GM19463 (cell line): ENCODE results near the gene MED28.

ENCODE experiments used
- ATAC-seq: cut with Tn5 transposase; IDR thresholded peaks from one replicate; pipeline ENCODE4 v1.9.1; 2021; ENCODE audit warnings: mild to moderate bottlenecking, moderate library complexity; ENCODE audit not compliant: unreplicated experiment

MED28 gene

DNA sequence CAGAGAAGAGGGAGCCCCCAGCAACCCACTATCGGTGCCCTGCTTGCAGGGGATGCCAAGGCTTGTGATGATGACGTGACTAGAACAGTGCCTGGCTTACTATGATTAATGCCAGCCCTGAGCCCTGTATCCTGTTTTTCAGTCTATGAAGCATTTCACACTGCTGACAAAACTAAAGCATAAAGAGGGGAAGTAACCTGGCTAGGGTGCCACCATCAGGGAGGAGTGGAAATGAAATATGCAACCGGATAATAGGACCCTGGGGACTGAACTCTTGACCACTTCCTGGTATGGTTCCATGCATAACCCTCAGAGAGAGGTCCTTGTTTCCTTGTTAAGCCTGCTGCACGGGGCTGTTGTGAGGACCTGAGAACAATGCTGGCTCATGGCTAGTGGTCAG is 50.3 kb downstream of the MED28 start:
- ATAC-seq = peak; percentile 75

DNA sequence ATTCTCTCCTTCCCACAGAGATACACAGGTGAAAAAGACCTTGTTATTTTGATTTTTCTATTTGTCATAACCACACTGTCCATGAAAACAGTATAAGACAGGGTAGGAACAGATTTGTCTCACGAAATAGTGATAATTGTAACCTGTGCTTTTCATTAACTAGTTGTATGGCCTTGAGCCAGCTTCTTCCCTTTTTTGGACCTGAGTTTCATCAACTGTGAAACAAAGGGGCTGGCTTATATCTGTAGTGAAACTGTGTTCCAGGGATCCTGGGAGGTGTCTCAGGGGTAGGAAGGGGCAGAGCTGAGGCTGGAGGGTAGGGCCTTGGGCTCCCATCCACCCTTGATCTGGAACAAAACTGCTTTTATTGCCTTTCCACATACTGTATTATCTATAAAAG is 50.9 kb downstream of the MED28 start:
- ATAC-seq = peak; percentile 34

DNA sequence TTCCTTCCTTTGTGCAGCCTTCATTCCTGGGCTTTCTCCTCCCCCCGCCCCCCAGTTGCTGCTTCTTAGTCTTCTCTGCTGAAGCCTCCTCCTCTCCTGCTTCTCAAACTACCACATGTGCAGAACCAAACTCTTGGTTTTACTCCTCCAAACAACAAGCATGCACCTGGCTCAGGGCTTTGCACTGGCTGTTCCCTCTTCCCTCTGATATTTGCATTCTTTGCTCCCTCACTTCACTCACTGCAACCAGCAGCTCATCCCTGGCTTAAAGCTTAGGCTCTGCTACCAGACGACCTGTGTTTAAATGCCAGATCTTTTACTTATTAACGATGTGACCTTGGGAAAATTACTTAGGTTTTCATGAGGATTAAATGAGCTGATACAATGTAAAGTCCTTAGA is 51.4 kb downstream of the MED28 start:
- ATAC-seq = no peak

DNA sequence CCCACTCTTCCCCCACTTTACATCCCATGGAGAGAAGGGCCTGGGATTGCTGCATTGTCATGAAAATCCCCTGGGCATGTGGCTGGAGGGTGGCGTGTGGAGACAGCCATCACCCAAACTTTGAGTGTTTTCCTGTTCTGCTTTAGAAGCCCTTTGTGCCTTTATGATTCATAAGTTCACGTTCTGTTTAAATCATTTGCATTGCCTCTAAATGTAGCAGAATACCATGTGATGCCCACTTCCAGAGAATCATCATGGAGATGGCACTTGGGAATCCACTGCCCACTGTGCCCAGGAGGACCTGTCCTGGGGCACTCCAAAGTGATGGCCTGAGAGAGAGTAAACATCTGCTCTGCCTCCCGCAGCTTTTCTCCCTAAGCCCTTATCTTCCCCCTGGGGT is 52.8 kb downstream of the MED28 start:
- no peak for ATAC-seq

DNA sequence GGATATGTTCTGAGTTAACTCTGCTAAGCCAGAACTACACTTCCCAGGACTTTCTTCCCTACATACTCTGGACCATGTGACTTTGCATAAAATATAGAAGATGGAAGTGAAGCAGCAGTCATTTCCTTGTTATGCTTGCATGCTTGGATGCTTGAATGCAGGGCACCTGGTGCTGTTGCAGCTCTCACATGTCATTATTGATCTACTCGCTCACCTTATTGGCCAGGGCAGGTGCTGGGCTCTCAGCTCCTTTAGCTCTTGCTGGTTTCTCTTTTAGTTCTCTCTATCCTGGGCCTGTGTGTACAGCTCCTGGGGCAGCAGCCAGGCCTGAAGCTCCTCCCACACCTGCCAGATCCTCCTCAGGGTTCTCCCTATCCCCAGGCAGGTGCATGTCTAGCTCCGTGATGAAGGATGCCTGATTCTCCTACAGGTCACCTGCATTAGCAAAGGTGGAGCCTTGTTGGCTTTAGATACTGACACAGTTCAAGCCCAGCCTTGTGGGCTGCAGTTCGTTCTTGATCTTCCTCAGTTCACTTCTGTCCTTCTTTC is 53.3 kb downstream of the MED28 start:
- ATAC-seq = no peak

DNA sequence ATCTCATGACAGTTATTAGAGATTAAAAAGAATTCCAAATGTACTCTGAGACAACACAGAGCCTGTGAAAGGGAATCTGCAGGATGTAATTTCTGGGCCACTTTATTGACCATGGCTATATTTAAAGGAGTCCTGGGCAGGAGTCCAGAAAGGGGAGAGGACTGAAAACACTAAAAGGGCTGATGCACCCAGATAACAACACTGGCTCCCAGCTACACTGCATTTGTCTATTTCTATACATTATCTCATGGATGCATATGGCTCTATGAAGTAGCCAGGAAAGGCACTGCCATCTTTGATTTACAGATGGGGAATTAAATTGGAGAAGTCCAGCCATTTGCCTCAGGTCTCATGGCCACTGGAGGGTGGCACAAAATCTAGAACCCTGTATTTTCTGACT is 56.0 kb downstream of the MED28 start:
- no peak for ATAC-seq

DNA sequence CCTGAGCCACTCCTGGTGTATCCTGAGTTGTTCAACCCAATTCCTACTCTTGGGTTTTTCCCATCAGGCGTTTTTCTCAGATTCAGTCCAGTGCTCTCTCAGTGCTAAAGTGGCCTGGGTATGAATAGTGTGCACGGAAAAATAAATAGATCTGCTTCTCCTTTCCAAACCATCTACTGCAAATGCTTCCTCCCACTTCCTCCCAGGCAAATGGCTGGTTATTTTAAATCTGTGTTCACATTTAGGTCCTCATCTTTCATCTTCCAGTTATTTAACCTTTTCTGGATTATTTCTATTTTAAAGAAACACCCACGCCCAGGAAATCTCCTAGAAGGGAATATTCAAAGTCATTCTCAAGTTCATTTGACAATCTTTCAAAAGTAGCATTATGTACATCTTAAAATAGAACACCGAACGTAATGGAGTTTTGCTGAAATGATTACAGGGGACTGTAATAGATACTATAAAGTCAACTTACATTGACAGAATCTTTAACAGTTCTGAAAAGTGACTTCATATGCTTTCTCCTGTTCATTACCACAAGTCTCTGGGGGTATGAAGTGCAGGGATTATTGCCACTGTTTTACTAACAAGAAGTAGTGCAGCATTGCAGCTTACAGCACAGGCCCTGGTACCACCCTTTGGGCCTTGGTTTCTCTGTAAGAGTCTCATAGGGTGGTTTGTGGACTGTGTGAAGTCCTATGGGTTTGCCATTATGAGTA is 66.3 kb downstream of the MED28 start:
- ATAC-seq = no peak

DNA sequence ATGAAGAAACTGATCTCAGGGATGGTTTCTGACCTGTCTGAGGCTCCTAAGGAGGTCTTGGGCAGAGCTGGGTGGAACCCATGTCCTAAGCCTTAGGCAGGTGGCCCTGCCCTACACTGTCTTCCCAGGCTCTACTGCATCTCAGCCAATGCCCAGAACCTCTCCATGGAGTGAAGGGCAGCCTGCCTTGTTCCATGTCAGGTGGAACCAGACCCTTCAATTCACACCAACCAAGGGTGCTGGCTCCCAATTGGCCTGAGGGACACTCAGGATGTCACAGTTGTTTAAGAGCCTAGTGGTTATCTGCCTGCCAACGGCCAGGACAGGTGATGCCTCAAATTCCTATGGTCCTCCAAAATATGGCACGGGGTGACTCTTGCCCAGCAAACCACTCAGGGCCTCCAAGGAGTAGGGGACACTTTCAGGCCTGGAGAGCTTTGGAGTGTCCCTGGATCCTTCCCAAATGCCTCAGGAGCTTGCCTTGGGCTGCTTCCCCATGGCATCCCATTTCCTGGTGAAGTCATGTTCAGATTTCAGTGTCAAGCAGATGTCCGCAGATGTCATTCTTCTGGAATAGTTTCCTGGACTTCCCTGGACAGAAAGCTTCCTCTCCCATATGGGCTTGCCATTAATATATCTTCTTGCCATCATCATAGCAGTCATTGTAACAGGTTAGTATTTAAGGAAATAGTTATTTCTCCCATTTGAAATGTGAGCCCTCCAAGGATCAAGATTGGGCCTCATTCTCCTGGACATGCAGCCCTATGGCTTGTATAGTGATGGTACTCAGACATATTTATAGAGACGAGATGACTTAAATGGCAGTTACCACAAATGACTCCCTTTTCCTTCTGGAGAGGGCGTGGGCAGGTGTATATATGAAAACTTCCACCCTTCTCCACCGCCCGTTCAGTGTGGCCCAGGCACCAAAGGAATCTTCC is 67.1 kb downstream of the MED28 start:
- ATAC-seq = no peak

DNA sequence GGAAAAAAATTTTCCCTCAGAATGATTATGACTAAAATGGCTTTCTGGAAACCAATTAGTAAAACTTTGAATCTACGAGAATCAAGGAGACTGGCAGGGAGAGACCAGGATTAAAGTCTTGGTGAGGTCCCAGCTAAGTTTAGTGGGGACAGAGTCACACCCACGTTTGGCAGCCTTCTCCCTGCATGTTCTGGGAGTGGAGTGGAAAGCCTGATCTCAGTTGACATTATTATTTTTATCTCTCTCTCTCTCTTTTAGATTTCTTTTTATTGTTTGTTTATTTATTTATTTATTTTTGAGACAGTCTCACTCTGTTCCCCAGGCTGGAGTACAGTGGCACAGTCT is 67.8 kb downstream of the MED28 start:
- ATAC-seq = no peak
